ENCODE measurements around the gene TCEA2.

TCEA2 gene

DNA sequence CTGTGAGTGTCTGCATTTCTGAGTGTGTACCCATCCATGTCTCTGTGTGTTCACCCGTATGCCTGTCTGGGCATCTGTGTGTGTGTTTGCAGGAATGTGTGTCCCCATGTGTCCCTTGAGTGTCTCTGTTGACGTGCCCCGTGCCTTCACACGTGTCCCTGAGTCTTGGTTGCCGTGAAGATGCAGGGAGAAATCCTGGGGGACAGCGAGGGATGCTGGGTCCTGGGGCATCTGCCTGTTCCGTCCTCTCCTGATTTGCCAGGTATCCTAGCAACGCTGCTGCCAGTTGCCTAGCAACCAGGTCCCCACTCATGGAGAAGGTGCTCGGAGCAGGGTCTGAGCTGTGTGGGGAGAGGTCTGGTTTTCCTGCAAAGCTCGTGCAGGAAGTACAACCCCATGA lies 27.2 kb downstream of the TCEA2 start:
- no peak overlapping the region for H3K4me3 ChIP-seq (ENCODE audit: low read depth, low read length)

DNA sequence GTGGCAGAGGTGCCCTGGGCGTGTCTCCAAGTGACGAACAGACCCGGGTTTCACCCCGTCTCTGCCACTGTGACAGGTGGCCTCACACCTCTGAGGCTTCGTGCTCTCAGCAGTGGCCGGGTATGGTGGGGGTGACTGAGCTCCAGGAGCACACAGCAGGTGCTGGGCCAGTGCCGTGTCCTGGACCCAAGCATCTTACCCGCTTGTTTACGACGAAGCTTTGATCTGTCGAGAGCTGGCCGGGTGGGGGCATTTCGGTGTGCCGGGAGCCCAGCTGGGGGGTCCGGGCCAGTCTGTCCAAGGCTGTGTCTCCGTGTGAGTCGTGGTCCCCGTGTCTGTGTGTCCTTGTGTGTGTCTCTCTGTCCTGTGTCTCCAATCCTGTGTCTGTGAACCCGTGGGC lies 28.3 kb downstream of the TCEA2 start:
- no peak overlapping the region for H3K4me3 ChIP-seq (ENCODE audit: low read depth, low read length)

DNA sequence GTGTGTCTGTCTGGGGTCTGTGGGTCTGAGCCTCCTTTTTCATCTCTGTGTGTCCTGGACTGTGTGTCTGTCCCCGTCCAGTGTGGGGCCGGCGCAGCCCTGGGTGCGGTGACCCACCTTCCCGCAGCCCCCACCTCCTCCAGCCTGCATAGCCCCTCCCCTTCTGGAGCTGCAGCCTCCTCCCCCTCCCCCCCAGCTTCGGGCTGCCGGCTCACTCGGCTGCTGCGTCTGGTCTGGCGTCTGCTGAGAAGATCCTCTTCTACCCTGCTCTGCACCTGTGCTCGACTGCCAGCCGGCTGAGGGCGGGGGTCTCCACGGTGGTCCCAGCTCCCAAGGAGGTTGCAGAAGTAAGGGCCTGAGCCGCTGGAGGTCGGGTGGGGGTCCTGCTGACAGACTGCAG lies 28.8 kb downstream of the TCEA2 start:
- H3K4me3 ChIP-seq (ENCODE audit: low read depth, low read length): no peak overlapping the region

DNA sequence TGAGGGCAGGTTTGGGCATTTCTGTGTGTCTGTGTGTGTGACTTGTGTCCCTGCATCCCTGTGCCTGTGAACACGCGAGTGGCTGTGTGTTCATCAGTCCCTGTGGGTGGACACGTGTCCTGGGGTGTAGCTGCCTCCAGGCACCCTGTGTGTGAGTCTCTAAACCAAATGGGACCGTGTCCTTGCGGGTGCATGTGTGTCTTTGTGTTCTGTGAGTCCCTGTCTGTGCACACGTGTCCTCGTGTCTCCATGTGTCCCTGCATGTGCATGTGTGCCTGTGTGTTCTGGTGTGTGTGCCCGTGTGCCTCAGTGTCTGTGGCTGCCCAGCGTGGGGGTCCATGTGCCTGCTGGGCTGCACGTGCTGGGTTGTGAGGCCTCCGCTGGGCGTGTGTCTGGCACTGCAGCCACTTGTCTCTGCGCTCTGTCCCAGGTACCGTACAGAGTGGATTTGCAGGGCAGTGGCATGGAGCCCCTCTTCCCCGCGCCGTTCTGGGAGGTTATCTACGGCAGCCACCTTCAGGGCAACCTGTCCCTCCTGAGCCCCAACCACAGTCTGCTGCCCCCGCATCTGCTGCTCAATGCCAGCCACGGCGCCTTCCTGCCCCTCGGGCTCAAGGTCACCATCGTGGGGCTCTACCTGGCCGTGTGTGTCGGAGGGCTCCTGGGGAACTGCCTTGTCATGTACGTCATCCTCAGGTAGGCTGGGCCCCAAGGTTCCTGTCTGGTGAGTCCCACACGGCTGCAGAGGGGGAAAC lies 29.4 kb downstream of the TCEA2 start:
- no peak overlapping the region for H3K4me3 ChIP-seq (ENCODE audit: low read depth, low read length)

DNA sequence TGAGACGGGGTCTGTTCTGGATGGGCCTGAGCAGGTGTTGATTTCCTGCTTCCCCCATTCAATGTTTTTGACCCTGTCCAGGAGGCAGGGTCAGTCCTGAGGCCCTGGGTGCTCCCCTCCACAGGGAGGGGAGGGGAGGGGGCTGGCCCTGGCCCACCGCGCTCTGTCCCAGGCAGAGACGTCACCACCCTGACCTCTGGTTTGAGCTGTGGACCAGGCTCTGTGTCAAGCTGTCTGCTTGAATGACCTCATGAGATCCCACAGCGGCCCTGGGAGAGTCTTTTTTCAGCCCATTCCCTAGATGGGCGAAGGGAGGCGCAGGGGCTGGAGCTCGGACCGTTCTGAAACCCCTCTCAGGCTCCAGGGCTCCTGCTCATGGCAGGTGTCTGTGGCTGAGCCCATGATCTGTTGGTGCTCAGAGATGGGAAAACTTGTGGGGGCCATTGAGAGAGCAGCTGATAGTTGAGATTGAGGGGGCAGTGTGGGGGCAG lies 30.1 kb downstream of the TCEA2 start:
- no peak overlapping the region for H3K4me3 ChIP-seq (ENCODE audit: low read depth, low read length)

DNA sequence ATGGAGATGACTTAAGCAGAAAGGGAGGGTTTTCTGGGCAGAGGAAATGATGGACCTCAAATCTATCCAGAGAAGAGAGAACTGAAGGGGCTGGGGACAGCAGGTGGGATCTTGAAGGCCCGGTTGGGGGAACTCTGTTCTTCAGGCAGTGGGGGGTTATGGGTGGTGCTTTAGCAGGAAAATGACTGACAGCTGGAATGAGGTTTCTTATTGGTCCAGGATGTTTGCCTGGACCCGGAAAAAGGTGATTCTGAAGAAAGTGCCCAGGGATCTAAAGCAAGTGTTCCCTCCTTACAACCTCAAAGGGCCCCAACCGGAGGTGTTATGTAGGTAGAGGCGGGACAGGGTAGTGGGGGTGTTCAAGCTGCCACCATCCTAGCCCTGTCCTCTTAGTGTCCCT lies 32.5 kb downstream of the TCEA2 start:
- H3K4me3 ChIP-seq (ENCODE audit: low read depth, low read length): no peak overlapping the region

DNA sequence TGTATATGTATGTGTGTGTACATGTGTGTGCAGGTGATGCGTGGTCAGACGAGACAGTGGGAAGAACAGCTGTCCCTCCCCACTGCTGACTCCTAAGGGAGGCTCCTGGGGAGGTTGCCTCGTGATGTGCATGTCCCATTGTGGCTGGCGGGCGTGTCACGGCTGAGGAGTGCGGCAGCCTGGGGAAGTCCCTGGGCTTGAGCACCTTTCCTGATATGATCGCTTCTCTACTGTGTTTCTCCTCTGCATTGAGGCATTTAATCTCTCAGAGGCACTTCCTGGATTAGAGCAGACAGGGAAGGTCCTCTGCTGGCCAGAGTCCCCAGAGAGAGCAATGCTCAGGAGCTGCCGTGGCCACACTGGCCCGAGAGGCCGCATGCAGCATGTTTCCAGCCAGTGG lies 32.9 kb downstream of the TCEA2 start:
- H3K4me3 ChIP-seq (ENCODE audit: low read depth, low read length): no peak overlapping the region

DNA sequence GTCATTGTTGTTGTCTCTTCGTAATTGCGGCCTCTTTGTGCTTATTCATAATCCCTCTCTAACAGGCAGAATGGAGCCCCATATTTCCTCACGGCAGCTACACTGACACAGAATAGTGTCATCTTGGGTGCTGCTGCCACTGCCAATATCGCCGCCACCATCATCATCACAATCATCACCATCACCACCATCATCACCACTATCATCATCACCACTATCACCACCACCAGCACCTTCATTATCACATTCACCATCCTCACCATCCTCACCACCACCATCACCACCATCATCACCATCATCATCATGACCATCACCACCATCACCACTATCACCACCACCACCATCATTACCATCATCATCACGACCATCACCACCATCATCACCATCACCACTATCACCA lies 33.5 kb downstream of the TCEA2 start:
- no peak overlapping the region for H3K4me3 ChIP-seq (ENCODE audit: low read depth, low read length)

DNA sequence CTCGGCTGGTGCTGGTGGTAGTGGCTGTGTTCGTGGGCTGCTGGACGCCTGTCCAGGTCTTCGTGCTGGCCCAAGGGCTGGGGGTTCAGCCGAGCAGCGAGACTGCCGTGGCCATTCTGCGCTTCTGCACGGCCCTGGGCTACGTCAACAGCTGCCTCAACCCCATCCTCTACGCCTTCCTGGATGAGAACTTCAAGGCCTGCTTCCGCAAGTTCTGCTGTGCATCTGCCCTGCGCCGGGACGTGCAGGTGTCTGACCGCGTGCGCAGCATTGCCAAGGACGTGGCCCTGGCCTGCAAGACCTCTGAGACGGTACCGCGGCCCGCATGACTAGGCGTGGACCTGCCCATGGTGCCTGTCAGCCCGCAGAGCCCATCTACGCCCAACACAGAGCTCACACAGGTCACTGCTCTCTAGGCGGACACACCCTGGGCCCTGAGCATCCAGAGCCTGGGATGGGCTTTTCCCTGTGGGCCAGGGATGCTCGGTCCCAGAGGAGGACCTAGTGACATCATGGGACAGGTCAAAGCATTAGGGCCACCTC lies 35.5 kb downstream of the TCEA2 start:
- H3K4me3 ChIP-seq (ENCODE audit: low read depth, low read length): no peak overlapping the region

DNA sequence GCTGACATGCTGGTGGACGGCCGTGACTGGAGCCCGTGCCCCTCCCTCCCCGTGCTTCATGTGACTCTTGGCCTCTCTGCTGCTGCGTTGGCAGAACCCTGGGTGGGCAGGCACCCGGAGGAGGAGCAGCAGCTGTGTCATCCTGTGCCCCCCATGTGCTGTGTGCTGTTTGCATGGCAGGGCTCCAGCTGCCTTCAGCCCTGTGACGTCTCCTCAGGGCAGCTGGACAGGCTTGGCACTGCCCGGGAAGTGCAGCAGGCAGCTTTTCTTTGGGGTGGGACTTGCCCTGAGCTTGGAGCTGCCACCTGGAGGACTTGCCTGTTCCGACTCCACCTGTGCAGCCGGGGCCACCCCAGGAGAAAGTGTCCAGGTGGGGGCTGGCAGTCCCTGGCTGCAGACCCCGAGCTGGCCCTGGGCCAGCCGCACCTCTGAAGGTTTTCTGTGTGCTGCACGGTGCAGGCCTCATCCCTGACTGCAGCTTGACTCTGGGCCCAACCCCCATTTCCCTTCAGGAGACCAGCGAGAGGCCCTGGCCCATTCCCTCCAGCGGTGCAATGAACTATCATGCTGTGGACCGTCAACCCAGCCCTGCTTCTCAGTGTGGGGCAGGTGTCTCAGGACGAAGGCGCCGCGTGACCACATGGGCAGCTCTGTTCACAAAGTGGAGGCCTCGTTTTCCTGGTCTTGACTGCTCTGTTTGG lies 36.2 kb downstream of the TCEA2 start:
- no peak overlapping the region for H3K4me3 ChIP-seq (ENCODE audit: low read depth, low read length)

DNA sequence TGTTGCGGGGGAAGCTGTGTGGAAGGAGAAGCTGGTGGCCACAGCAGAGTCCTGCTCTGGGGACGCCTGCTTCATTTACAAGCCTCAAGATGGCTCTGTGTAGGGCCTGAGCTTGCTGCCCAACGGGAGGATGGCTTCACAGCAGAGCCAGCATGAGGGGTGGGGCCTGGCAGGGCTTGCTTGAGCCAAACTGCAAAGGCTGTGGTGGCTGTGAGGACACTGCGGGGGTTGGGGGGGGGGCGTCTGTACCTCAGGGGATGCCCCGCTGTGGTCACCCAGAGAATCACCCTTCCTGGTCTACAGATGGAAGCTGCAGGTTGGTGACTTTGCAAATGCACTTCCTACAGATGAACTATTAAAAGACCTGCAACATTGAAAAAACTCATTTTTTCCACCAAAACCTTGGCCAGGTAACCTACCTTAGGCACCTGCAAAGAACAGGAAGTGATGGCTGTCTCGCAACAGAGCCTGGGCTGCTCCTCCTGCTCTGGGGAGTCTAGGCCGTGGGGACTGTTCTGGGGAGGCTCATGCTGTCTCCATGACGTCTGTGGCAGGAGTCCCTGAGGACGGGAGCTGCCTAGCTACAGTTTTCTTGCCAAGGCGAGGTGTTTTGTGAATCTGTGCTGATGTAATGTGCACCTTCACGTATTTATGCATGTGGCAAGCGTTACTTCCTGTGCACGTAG lies 37.0 kb downstream of the TCEA2 start:
- H3K4me3 ChIP-seq (ENCODE audit: low read depth, low read length): no peak overlapping the region

DNA sequence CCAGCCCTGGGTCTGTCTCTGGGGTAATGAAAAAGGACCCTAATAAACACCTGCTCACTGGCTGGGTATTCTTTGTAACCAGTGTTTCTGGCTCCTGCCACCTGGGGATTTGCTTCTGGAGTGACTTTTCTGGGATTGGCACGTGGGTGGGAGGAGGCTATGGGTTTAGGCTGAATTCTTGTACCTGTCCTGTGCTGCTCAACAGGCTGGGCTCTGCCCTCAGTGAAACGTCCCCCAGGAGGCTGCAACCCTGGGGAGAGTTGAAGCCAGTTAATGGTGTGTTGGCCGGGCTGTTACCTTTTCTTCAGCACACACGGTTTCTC lies 37.5 kb downstream of the TCEA2 start:
- no peak overlapping the region for H3K4me3 ChIP-seq (ENCODE audit: low read depth, low read length)

DNA sequence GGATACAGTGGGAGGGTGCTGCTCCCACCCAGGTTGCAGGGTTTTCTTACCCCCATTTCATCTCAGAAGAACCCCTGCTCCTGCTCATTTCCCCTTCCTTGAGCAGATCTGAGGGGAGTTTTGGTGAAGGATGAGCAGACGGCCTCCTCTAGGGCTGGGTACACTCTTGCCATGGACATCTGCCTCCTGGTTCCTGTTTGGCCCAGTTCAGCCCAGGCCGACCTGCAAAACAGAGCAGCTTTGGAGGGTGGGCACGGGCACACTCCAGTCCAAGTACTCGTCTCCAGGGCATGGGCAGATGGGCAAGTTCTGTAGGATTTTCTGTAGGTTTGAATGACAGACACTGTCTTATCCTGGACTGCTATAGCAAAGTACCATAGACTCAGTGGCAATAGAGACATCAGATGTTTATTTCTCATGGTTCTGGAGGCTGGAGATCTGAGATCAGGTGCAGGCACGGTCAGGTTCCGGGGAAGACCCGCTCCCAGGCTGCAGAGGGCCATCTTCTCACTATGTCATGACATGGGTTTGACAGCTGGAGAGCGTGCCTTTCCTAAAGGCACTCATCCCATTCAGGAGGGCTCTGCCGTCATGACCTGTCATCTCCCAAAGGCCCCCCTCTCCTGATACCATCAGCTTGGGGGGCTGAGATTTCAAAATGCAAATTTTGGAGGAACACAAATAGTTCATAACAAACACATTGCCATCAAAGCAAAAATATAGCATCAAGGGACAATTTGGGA lies 38.1 kb downstream of the TCEA2 start:
- H3K4me3 ChIP-seq (ENCODE audit: low read depth, low read length): no peak overlapping the region

DNA sequence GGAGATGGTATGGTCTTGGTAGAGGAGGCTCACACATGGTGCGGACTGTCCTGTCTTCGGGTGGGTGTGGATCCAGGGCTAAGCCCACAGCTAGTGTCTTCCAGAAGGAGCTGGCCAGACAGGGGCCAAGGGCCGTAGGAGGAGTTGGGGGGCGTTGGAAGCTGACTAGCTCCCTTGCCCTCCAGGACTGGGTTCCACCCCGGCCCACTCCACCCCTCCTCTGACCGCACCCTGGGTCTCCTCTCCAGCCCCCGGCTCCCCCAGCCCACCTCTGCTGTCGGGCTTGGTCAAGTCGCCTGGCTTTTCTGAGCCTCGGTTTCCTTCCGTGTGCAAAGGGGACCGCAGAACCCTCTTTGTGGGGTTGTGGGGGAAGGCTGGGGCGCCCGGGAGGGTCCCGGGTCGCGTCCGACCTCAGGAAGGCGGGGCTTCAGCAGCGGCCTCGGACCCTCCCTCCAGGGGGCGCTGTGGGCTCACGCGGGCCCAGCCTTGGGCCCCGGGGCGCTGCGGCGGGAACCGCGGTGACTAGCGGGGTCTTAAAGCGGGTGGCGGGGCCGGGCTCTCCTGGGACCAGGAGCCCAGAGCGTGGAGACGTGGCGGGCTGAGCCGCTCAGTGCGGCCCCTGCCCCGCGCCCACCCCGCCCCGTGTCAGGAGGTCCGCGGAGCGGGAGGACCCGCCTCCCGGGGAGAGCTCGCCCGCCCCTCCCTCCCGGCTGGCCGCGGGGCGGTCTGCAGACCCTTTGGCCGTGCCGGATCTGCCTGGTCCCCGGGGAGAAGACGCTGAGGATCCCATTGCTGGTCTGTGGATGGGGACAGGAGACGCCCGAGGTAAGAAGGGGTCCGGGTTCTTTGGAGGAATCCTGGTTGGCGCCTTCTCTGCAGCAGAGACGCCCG lies 39.0 kb downstream of the TCEA2 start:
- H3K4me3 ChIP-seq (ENCODE audit: low read depth, low read length): peak overlapping the region; percentile 27

DNA sequence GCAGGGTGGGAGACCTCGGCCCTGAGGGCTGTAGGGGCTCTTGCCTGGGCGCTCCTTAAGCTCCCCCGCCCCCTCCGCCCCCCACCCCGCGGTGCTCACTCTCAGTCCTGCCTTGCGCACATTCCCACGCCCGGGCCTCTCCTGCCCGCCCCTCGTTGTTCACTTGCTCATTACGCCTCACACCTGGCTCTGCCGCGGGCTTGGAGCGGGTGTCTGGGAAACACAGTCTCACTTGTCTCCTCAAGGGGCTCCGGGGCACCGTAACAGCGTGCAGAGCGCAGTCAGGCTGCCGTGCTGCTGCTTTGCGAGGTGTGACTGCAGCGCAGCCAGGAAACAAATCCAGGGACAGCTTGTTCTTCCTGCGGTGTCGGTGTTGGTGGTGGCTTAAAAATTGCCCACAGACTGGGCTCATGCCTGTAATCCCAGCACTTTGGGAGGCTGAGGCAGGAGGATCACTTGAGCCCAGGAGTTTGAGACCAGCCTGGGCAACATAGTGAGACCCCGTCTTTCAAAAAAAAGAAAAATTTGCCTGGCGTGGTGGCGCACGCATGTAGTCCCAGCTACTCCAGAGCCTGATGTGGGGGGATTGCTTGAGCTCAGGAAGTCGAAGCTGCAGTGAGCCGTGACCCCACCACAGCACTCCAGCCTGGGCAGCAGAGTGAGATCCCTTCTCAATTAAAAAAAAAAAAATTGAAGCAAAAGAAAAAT lies 39.8 kb downstream of the TCEA2 start:
- H3K4me3 ChIP-seq (ENCODE audit: low read depth, low read length): peak overlapping the region; percentile 27

DNA sequence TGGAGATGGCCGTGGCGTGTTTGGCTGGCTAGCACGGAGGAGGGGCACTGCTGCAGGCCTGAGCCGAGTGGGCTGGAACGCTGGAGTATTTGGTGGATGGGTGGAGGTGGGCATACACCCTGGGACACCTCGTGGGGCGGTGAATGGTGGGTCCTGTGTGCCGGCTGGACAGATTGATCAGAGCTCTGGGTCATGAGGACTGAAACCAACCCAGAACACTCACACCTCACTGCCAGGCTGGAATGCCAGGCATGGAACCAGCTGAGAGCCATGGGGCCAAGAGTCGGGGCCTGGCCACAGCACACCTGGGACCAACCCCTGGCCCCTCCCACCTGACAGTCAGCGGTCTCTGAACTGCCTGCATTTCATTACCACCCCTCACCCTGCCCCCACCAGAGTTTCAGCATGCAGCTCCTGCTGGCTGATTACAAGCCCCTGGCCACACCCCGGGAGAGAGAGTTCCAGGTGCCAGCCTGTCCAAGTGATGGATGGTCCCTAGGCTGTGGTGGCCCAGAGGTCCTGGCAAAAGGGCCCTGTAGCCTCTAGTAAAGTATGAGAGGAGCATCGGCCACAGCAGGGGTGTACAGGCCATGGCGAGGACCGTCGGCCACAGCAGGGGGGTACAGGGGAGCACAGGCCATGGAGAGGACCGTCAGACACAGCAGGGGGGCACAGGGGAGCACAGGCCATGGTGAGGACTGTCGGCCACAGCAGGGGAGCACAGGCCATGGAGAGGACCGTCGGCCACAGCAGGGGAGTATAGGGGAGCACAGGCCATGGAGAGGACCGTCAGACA lies 41.1 kb downstream of the TCEA2 start:
- no peak overlapping the region for H3K4me3 ChIP-seq (ENCODE audit: low read depth, low read length)

DNA sequence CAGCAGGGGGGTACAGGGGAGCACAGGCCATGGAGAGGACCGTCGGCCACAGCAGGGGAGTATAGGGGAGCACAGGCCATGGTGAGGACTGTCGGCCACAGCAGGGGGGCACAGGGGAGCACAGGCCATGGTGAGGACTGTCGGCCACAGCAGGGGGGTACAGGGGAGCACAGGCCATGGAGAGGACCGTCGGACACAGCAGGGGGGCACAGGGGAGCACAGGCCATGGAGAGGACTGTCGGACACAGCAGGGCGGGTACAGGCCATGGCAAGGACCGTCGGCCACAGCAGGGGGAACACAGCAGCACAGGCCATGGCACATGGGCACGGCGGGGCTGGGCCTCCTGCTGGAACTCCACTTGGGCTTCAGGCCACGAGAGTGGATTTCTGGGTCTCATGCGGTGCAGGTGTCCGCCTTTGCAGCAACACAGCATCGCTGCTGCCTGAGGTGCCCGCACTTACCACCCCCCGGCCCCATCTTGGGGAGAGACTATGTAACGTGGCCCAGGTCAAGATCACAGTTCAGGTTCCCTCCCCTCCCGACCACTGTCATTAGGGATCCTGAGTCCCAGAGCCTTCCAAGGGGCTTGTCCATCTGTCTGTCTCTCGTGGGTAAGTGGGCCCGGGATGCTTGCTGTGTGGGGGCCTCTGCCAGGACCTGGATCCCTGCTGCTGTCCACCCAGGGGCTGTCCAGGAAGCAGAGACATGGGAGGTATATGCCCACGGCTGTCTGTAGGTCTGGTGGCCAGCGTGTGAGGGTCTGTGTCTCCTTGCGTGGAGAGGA lies 41.9 kb downstream of the TCEA2 start:
- no peak overlapping the region for H3K4me3 ChIP-seq (ENCODE audit: low read depth, low read length)

DNA sequence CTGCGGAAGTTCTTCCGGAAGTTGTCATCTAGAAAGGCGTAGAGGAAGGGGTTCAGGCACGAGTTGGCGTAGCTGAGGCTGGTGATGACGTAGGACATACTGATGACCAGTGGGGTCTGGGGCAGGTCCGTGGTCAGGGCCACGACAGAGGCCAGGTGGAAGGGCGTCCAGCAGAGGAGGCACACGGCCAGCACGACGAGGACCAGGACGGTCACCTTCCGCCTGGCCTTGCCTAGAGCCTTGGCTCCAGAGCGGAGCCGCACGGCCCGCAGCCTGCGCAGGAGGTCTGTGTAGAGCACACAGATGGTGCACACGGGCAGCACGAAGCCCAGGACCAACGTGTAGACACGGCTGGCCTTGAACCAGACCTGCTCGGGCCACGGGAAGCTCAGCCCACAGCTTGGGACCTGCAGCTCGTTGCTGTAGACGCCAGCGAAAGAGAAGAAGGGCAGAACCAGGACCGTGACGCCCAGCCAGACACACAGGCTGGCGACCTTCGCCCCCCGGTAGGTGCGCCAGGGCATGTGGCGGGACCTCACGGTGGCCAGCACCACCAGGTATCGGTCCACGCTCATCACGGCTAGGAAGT lies 42.9 kb downstream of the TCEA2 start:
- no peak overlapping the region for H3K4me3 ChIP-seq (ENCODE audit: low read depth, low read length)
